Upper lobe of left lung (tissue), 6 donors: ENCODE measurements around the gene PLCL2. TPM values are rescaled to one million over a fixed set of nuclear protein-coding genes. Genes with fewer than 3 reads are reported as not detected.

Source experiments
- ATAC-seq, 2 donors: fragments of 200-7000 bp; cut with Tn5 transposase; one replicate each; pipeline ENCODE4 v1.9.1; 2022; ENCODE audit warnings: mild to moderate bottlenecking in 2 of 2, moderate library complexity in 2 of 2; ENCODE audit not compliant: low FRiP score in 2 of 2
- DNase-seq, 2 donors: peaks; one replicate each; pipeline ENCODE4 v3.0.0-alpha.2; 2019 to 2020
- H3K27ac ChIP-seq, 4 donors: fragments of 200-600 bp; sonication (generic); one replicate each; pipeline ENCODE4 v1.5.1; 2016 to 2019
- H3K27me3 ChIP-seq, 4 donors: fragments of 200-600 bp; sonication (generic); one replicate each; pipeline ENCODE4 v1.5.1; 2017 to 2019
- H3K36me3 ChIP-seq, 4 donors: fragments of 200-600 bp; sonication (generic); one replicate each; pipeline ENCODE4 v1.5.1; 2016 to 2019
- H3K4me1 ChIP-seq, 4 donors: fragments of 200-600 bp; sonication (generic); one replicate each; pipeline ENCODE4 v1.5.1; 2018 to 2019
- H3K4me3 ChIP-seq, 4 donors: fragments of 200-600 bp; sonication (generic); one replicate each; pipeline ENCODE4 v1.5.1; 2017 to 2019; ENCODE audit warnings: mild to moderate bottlenecking in 2 of 4, moderate library complexity in 1 of 4
- H3K9me3 ChIP-seq, 4 donors: fragments of 200-600 bp; sonication (generic); one replicate each; pipeline ENCODE4 v1.5.1; 2018 to 2019
- EP300 ChIP-seq, 4 donors: sonication (generic); formaldehyde crosslinking; IDR thresholded peaks; one replicate each; pipeline ENCODE4 v1.5.1; 2017; ENCODE audit warnings: antibody characterized with exemption in 4 of 4, control low read depth in 2 of 4
- POLR2A ChIP-seq, 4 donors: fragments of 450-650 bp; IDR thresholded peaks; one replicate each; pipeline ENCODE4 v1.5.1; 2016 to 2017; ENCODE audit warnings: antibody characterized with exemption in 4 of 4, mild to moderate bottlenecking in 2 of 4
- POLR2AphosphoS5 ChIP-seq, 2 donors: sonication (generic); formaldehyde crosslinking; IDR thresholded peaks; one replicate each; pipeline ENCODE4 v1.5.1; 2017; ENCODE audit warnings: antibody characterized with exemption in 2 of 2
- WGBS, 2 donors: methylation state at CpG; one replicate each; pipeline ENCODE4 v1.1.5; 2017 to 2018; 5-methylcytosine and 5-hydroxymethylcytosine counted together
- total RNA-seq, 6 donors: library from RNA; depleted of rRNA in 4 of 6; stranded (reverse); fragments of >200 nt in 4 of 6; gene quantifications; one replicate each; pipeline versions ENCODE4 v1.1.0 to v1.2.1, GENCODE V29; 2016 to 2021
- TF ChIP-seq, protein P1 (sequence below), 6 experiments: fragments of 450-650 bp in 4 of 6; fragments of 200-600 bp in 2 of 6; sonication (generic) in 2 of 6; IDR thresholded peaks; one replicate each; pipeline ENCODE4 v1.5.1; 2016 to 2019; ENCODE audit warnings: antibody characterized with exemption in 6 of 6
- donor health status: DM: no; HTN: no; CAD: no; lungs with moderate emphysema.
- donor health status: DM: no; HTN: yes; CAD: no; lungs with severe emphysema.

The PLCL2 gene
- total RNA-seq, 6 donors from 2014 or later: 6.5 to 15.8 (median 10.7) TPM

GRCh38 chr3:17030956-17031652, 146.3 kb downstream of the PLCL2 start:
- 78 to 90% methylated on average over 4 of the region's 4 CpGs for WGBS, 2 donors
- Histone ChIP-seq H3K27ac (no peak overlapping the region), H3K4me3 (no peak overlapping the region), H3K4me1 (peaks cover 0 to 6% (median 3%) of the 10 kb centered on the region in 4 donors), H3K36me3 (no peaks in the 10 kb centered on the region), H3K9me3 (no peaks in the 10 kb centered on the region), H3K27me3 (no peaks in the 10 kb centered on the region)
- DNase-seq: no peak
- TF ChIP-seq, protein P1, sequence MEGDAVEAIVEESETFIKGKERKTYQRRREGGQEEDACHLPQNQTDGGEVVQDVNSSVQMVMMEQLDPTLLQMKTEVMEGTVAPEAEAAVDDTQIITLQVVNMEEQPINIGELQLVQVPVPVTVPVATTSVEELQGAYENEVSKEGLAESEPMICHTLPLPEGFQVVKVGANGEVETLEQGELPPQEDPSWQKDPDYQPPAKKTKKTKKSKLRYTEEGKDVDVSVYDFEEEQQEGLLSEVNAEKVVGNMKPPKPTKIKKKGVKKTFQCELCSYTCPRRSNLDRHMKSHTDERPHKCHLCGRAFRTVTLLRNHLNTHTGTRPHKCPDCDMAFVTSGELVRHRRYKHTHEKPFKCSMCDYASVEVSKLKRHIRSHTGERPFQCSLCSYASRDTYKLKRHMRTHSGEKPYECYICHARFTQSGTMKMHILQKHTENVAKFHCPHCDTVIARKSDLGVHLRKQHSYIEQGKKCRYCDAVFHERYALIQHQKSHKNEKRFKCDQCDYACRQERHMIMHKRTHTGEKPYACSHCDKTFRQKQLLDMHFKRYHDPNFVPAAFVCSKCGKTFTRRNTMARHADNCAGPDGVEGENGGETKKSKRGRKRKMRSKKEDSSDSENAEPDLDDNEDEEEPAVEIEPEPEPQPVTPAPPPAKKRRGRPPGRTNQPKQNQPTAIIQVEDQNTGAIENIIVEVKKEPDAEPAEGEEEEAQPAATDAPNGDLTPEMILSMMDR (IDR thresholded peaks at IDR 0.05): no peak
- no peak for TF ChIP-seq POLR2AphosphoS5 (IDR thresholded peaks at IDR 0.05)
- TF ChIP-seq POLR2A (IDR thresholded peaks at IDR 0.05): no peak
- no peak for TF ChIP-seq EP300 (IDR thresholded peaks at IDR 0.05)
- no peak for ATAC-seq

GRCh38 chr3:17032407-17033034, 147.8 kb downstream of the PLCL2 start:
- 53 to 54% methylated on average over 3 of the region's 3 CpGs for WGBS, 2 donors
- Histone ChIP-seq H3K27me3 (no peaks in the 10 kb centered on the region), H3K9me3 (no peaks in the 10 kb centered on the region), H3K36me3 (no peaks in the 10 kb centered on the region), H3K4me1 (peaks cover 0 to 4% (median 2%) of the 10 kb centered on the region in 4 donors), H3K27ac (no peak overlapping the region), H3K4me3 (no peak overlapping the region)
- TF ChIP-seq POLR2AphosphoS5 (IDR thresholded peaks at IDR 0.05): no peak
- TF ChIP-seq, protein P1 (IDR thresholded peaks at IDR 0.05): peak; percentile 34 to 69 (median 54)
- ATAC-seq (peak in 1 of 2 donors; percentile 65), DNase-seq (no peak)

- DNase-seq (no peak), ATAC-seq (no peak)
- WGBS, 2 donors: 24 to 56% methylated on average over 3 of the region's 3 CpGs
- TF ChIP-seq POLR2AphosphoS5 (IDR thresholded peaks at IDR 0.05) (no peak), EP300 (IDR thresholded peaks at IDR 0.05) (no peak), POLR2A (IDR thresholded peaks at IDR 0.05) (no peak)
- TF ChIP-seq, protein P1 (IDR thresholded peaks at IDR 0.05): no peak
- Histone ChIP-seq H3K27me3 (no peaks in the 10 kb centered on the region), H3K9me3 (no peaks in the 10 kb centered on the region), H3K4me1 (peaks cover 0 to 5% (median 1%) of the 10 kb centered on the region in 4 donors), H3K4me3 (no peak overlapping the region), H3K27ac (no peak overlapping the region), H3K36me3 (no peaks in the 10 kb centered on the region)
These were observed 148.9 kb downstream of the PLCL2 start for GRCh38 chr3:17033516-17034168.

GRCh38 chr3:17035033-17035432, 150.3 kb downstream of the PLCL2 start:
- ATAC-seq (no peak), DNase-seq (no peak)
- peaks cover 5 to 16% (median 13%) of the 10 kb centered on the region in 4 donors for H3K4me1 ChIP-seq
- TF ChIP-seq, protein P1 (IDR thresholded peaks at IDR 0.05): no peak
- no peak for TF ChIP-seq POLR2A (IDR thresholded peaks at IDR 0.05)
- TF ChIP-seq POLR2AphosphoS5 (IDR thresholded peaks at IDR 0.05): no peak
- TF ChIP-seq EP300 (IDR thresholded peaks at IDR 0.05): no peak
- 59 to 67% methylated on average over 5 of the region's 5 CpGs for WGBS, 2 donors
- no peaks in the 10 kb centered on the region for H3K9me3 ChIP-seq
- no peaks in the 10 kb centered on the region for H3K36me3 ChIP-seq
- H3K27me3 ChIP-seq: no peaks in the 10 kb centered on the region
- H3K4me3 ChIP-seq: no peak overlapping the region
- no peak overlapping the region for H3K27ac ChIP-seq
